Transverse colon (tissue), 3 donors: ENCODE results near the gene MEIKIN.

Source experiments
- EP300 ChIP-seq: sonication (generic); formaldehyde crosslinking; IDR thresholded peaks from one replicate; pipeline ENCODE4 v1.6.1; 2017; ENCODE audit warnings: antibody characterized with exemption, low read depth
- TF ChIP-seq, protein P1 (sequence below), 5 experiments: fragments of 200-600 bp in 3 of 5; fragments of 450-650 bp in 2 of 5; sonication (generic) in 3 of 5; IDR thresholded peaks; 1 replicate in 2 of 5; 2 replicates in 3 of 5; pipeline ENCODE4 v1.5.1; 2016 to 2017; ENCODE audit warnings: antibody characterized with exemption in 5 of 5, inconsistent platforms in 3 of 5, mild to moderate bottlenecking in 2 of 5, moderate library complexity in 1 of 5

- TF ChIP-seq, protein P1, sequence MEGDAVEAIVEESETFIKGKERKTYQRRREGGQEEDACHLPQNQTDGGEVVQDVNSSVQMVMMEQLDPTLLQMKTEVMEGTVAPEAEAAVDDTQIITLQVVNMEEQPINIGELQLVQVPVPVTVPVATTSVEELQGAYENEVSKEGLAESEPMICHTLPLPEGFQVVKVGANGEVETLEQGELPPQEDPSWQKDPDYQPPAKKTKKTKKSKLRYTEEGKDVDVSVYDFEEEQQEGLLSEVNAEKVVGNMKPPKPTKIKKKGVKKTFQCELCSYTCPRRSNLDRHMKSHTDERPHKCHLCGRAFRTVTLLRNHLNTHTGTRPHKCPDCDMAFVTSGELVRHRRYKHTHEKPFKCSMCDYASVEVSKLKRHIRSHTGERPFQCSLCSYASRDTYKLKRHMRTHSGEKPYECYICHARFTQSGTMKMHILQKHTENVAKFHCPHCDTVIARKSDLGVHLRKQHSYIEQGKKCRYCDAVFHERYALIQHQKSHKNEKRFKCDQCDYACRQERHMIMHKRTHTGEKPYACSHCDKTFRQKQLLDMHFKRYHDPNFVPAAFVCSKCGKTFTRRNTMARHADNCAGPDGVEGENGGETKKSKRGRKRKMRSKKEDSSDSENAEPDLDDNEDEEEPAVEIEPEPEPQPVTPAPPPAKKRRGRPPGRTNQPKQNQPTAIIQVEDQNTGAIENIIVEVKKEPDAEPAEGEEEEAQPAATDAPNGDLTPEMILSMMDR (IDR thresholded peaks at IDR 0.05) = no peak
- TF ChIP-seq EP300 = no peak
Measured at GRCh38 chr5:131771692-131772091, 173.8 kb downstream of the MEIKIN start.
